Measurements from ENCODE around the gene FEM1A. TPM values are rescaled to one million over a fixed set of nuclear protein-coding genes. Genes with fewer than 3 reads are reported as not detected.
"Not testable (repeated sequence)": the region's sequence is repeated elsewhere in the genome, so short reads cannot be mapped to it uniquely, and the experiment has no call there.

FEM1A gene
- total RNA-seq, 2 donors from 2014 or later = 30.5 to 51.3 TPM

- Histone ChIP-seq H3K27me3 (no peaks in the 10 kb centered on the region), H3K9me3 (no peaks in the 10 kb centered on the region), H3K4me3 (no peak overlapping the region), H3K27ac (no peak overlapping the region), H3K4me1 (no peaks in the 10 kb centered on the region), H3K36me3 (peaks cover 39% of the 10 kb centered on the region)
- no peak for TF ChIP-seq CTCF (IDR thresholded peaks at IDR 0.05)
- no peak for DNase-seq (ENCODE audit: low spot score)
Observed at GRCh38 chr19:4844348-4845179, 53.0 kb downstream of the FEM1A start.

GRCh38 chr19:4845975-4846374 is 54.4 kb downstream of the FEM1A start:
- peak overlapping the region in 1 of 2 donors; percentile 23 for H3K27ac ChIP-seq
- DNase-seq (ENCODE audit: low spot score); H3K4me1 ChIP-seq; H3K4me3 ChIP-seq; H3K9me3 ChIP-seq; H3K27me3 ChIP-seq: not testable (repeated sequence)
- peaks cover 36% of the 10 kb centered on the region for H3K36me3 ChIP-seq

- no peak for DNase-seq (ENCODE audit: low spot score)
- Histone ChIP-seq H3K27me3 (no peaks in the 10 kb centered on the region), H3K9me3 (no peaks in the 10 kb centered on the region), H3K4me1 (no peaks in the 10 kb centered on the region), H3K27ac (no peak overlapping the region), H3K36me3 (peaks cover 34% of the 10 kb centered on the region), H3K4me3 (no peak overlapping the region)
- no peak for TF ChIP-seq CTCF (IDR thresholded peaks at IDR 0.05)
Observed at GRCh38 chr19:4847190-4847973, 55.8 kb downstream of the FEM1A start.

GRCh38 chr19:4849019-4849418 is 57.5 kb downstream of the FEM1A start:
- Histone ChIP-seq H3K27ac (no peak overlapping the region), H3K36me3 (peaks cover 23% of the 10 kb centered on the region), H3K4me3 (no peak overlapping the region), H3K27me3 (no peaks in the 10 kb centered on the region), H3K4me1 (no peaks in the 10 kb centered on the region), H3K9me3 (no peaks in the 10 kb centered on the region)
- DNase-seq (ENCODE audit: low spot score) = no peak
- TF ChIP-seq CTCF (IDR thresholded peaks at IDR 0.05) = no peak

Small RNAs within 50 kb of the gene (microRNA-seq; reads per million reads assigned to microRNA genes)
- gene MIR7-3 (ENCODE audit: borderline number of aligned reads in 2 of 2, borderline replicate concordance in 1 of 2) = 0 reads per million in 2 donors

Other genes starting within 250 kb of the FEM1A start
- gene SEMA6B, start 232.1 kb upstream of the FEM1A start, total RNA-seq = 10 to 100 TPM in 1 of 2 donors, 1 to 10 TPM in 1; 3.9 to 10.8 TPM
- 1 to 10 TPM; 2.6 to 4.2 TPM for gene TNFAIP8L1, start 152.2 kb upstream of the FEM1A start, total RNA-seq
- 10 to 100 TPM; 26.3 to 36.6 TPM for gene MYDGF, start 121.4 kb upstream of the FEM1A start, total RNA-seq
- 10 to 100 TPM; 36.2 to 50.4 TPM for gene DPP9, start 67.9 kb upstream of the FEM1A start, total RNA-seq
- 1 to 10 TPM; 3.0 to 7.6 TPM for gene TICAM1, start 40.0 kb downstream of the FEM1A start, total RNA-seq
- gene PLIN3, start 75.9 kb downstream of the FEM1A start, total RNA-seq = 10 to 100 TPM; 23.3 to 27.2 TPM
- not detected for gene ARRDC5, start 111.2 kb downstream of the FEM1A start, total RNA-seq
- under 1 TPM; 0.28 to 0.33 TPM for gene UHRF1, start 117.8 kb downstream of the FEM1A start, total RNA-seq
- 10 to 100 TPM; 17.6 to 26.0 TPM for gene KDM4B, start 177.4 kb downstream of the FEM1A start, total RNA-seq